H1 (cell line): ENCODE data around the gene FERMT2. TPM values are rescaled to one million over a fixed set of nuclear protein-coding genes. Genes with fewer than 3 reads are reported as not detected.

Experiments
- CTCF ChIA-PET: fragments of 300-600 bp; sonication (Branson Sonifier 250); formaldehyde crosslinking; loops from one replicate; lab custom pipeline; 2021; ENCODE audit not compliant: partially characterized antibody; lab: Charles Lee
- POLR2A ChIA-PET: fragments of 300-600 bp; sonication (Branson Sonifier 250); formaldehyde crosslinking; loops from one replicate; lab custom pipeline; 2021; ENCODE audit warnings: inconsistent platforms; ENCODE audit not compliant: partially characterized antibody; lab: Charles Lee
- DNase-seq, 2 experiments: peaks; one replicate each; pipeline versions ENCODE4 v3.0.0 to v3.0.0-alpha.2; 2010 to 2022; ENCODE audit warnings: low spot score in 2 of 2, low read depth in 1 of 2, mixed read lengths in 1 of 2
- FAIRE-seq: peaks from 2 replicates; lab custom pipeline; 2011; peaks lifted over from hg19 to GRCh38; lab: Jason Lieb, UNC
- H2AFZ ChIP-seq: 2 replicates; pipeline ENCODE4 v1.8.1; 2012; ENCODE audit warnings: low read length, inconsistent platforms
- H2AK5ac ChIP-seq: 2 replicates; pipeline ENCODE4 v1.6.1; 2013; ENCODE audit warnings: low read depth, low read length
- H2BK120ac ChIP-seq: replicated peaks from 2 replicates; pipeline ENCODE3; 2013; ENCODE audit warnings: low read depth, low read length, inconsistent platforms
- H2BK12ac ChIP-seq: 2 replicates; pipeline ENCODE4 v1.6.1; 2013; ENCODE audit warnings: low read depth, low read length
- H2BK15ac ChIP-seq: 2 replicates; pipeline ENCODE4 v1.6.1; 2013; ENCODE audit warnings: low read length
- H2BK20ac ChIP-seq: 2 replicates; pipeline ENCODE4 v1.6.1; 2013; ENCODE audit warnings: low read length
- H2BK5ac ChIP-seq: 2 replicates; pipeline ENCODE4 v1.6.1; 2013; ENCODE audit warnings: low read depth, low read length
- H3K14ac ChIP-seq: 2 replicates; pipeline ENCODE4 v1.6.1; 2013; ENCODE audit warnings: inconsistent platforms; ENCODE audit not compliant: insufficient read length
- H3K18ac ChIP-seq: 2 replicates; pipeline ENCODE4 v1.6.1; 2013; ENCODE audit warnings: low read length; ENCODE audit errors: extremely low read depth
- H3K23ac ChIP-seq: 2 replicates; pipeline ENCODE4 v1.6.1; 2013; ENCODE audit warnings: inconsistent platforms; ENCODE audit not compliant: insufficient read length
- H3K23me2 ChIP-seq: 2 replicates; pipeline ENCODE4 v1.6.1; 2013; ENCODE audit warnings: low read depth, low read length
- H3K27ac ChIP-seq: 2 replicates; pipeline ENCODE4 v1.6.1; 2011; ENCODE audit warnings: low read depth, low read length, inconsistent platforms
- H3K27me3 ChIP-seq, 4 experiments: replicated peaks in 1 of 4; 1 replicate in 1 of 4; 2 replicates in 3 of 4; pipeline versions ENCODE4 v1.6.1 to v1.8.1; 2011 to 2013; ENCODE audit warnings: low read length in 3 of 4, mild to moderate bottlenecking in 3 of 4, inconsistent platforms in 2 of 4, mixed read lengths in 2 of 4, moderate library complexity in 1 of 4; ENCODE audit not compliant: control insufficient read depth in 3 of 4, insufficient read depth in 3 of 4; ENCODE audit errors: extremely low read depth in 1 of 4
- H3K36me3 ChIP-seq, 4 experiments: 2 replicates each; pipeline versions ENCODE4 v1.6.1 to v1.8.1; 2011 to 2013; ENCODE audit warnings: mild to moderate bottlenecking in 4 of 4, low read length in 3 of 4, moderate library complexity in 2 of 4, control low read depth in 1 of 4, inconsistent platforms in 1 of 4; ENCODE audit not compliant: insufficient read depth in 4 of 4, control insufficient read depth in 2 of 4
- H3K4ac ChIP-seq: replicated peaks from 2 replicates; pipeline ENCODE3; 2013; ENCODE audit warnings: low read length, low read depth, mixed read lengths, inconsistent platforms; ENCODE audit not compliant: insufficient read length
- H3K4me1 ChIP-seq, 4 experiments: replicated peaks in 1 of 4; 1 replicate in 1 of 4; 2 replicates in 3 of 4; pipeline versions ENCODE4 v1.6.1 to v1.8.1; 2011 to 2013; ENCODE audit warnings: low read length in 3 of 4, inconsistent platforms in 2 of 4, mixed read lengths in 1 of 4; ENCODE audit not compliant: insufficient read depth in 4 of 4, control insufficient read depth in 3 of 4
- H3K4me2 ChIP-seq, 2 experiments: 2 replicates each; pipeline versions ENCODE4 v1.6.1 to v1.8.1; 2011 to 2013; ENCODE audit warnings: low read depth in 2 of 2, low read length in 2 of 2, control low read depth in 1 of 2, inconsistent platforms in 1 of 2, mild to moderate bottlenecking in 1 of 2; ENCODE audit not compliant: insufficient read depth in 1 of 2
- H3K4me3 ChIP-seq, 4 experiments: fragments of 200-600, 300-600 bp in 1 of 4; sonication (generic), shearing (Covaris generic), sonication (Bioruptor Twin) in 1 of 4; 2 replicates each; pipeline versions ENCODE4 v1.5.1 to v1.8.1; 2011 to 2016; ENCODE audit warnings: low read length in 4 of 4, low read depth in 3 of 4, control low read depth in 2 of 4, inconsistent platforms in 2 of 4, mild to moderate bottlenecking in 2 of 4, mixed read lengths in 1 of 4, moderate library complexity in 1 of 4; ENCODE audit not compliant: insufficient read depth in 2 of 4; ENCODE audit errors: extremely low read depth in 1 of 4
- H3K56ac ChIP-seq: replicated peaks from 2 replicates; pipeline ENCODE3; 2013; ENCODE audit warnings: low read depth, mild to moderate bottlenecking, mixed read lengths, low read length, inconsistent platforms; ENCODE audit not compliant: insufficient read length
- H3K79me1 ChIP-seq: 2 replicates; pipeline ENCODE4 v1.6.1; 2013; ENCODE audit warnings: low read depth, low read length, control low read depth
- H3K79me2 ChIP-seq, 2 experiments: 2 replicates each; pipeline versions ENCODE4 v1.6.1 to v1.8.1; 2012 to 2013; ENCODE audit warnings: low read length in 2 of 2, mild to moderate bottlenecking in 2 of 2, inconsistent platforms in 1 of 2; ENCODE audit not compliant: insufficient read depth in 2 of 2, control insufficient read depth in 1 of 2
- H3K9ac ChIP-seq, 4 experiments: replicated peaks in 1 of 4; 1 replicate in 1 of 4; 2 replicates in 3 of 4; pipeline versions ENCODE4 v1.6.1 to v1.8.1; 2011 to 2013; ENCODE audit warnings: low read depth in 3 of 4, low read length in 3 of 4, control low read depth in 2 of 4, mild to moderate bottlenecking in 2 of 4, moderate library complexity in 2 of 4, inconsistent platforms in 1 of 4; ENCODE audit errors: extremely low read depth in 1 of 4
- H3K9me3 ChIP-seq, 2 experiments: 2 replicates each; pipeline versions ENCODE4 v1.6.1 to v1.8.1; 2012 to 2013; ENCODE audit warnings: mild to moderate bottlenecking in 2 of 2, moderate library complexity in 2 of 2, control low read depth in 1 of 2, inconsistent platforms in 1 of 2, low read depth in 1 of 2, low read length in 1 of 2, mixed read lengths in 1 of 2; ENCODE audit not compliant: insufficient read depth in 2 of 2
- H4K20me1 ChIP-seq, 2 experiments: replicated peaks in 1 of 2; 2 replicates each; pipeline versions ENCODE3 to v1.8.1; 2011 to 2013; ENCODE audit warnings: inconsistent platforms in 2 of 2, low read length in 2 of 2, mild to moderate bottlenecking in 1 of 2; ENCODE audit not compliant: insufficient read depth in 2 of 2, control insufficient read depth in 1 of 2
- H4K5ac ChIP-seq: 2 replicates; pipeline ENCODE4 v1.6.1; 2013; ENCODE audit warnings: low read length, low read depth, mixed read lengths, inconsistent platforms; ENCODE audit not compliant: insufficient read length
- H4K8ac ChIP-seq: 2 replicates; pipeline ENCODE4 v1.8.0; 2013; ENCODE audit warnings: mild to moderate bottlenecking, moderate library complexity, low read length, inconsistent platforms; ENCODE audit not compliant: insufficient read depth; ENCODE audit errors: extremely low read depth
- H4K91ac ChIP-seq: replicated peaks from 2 replicates; pipeline ENCODE3; 2013; ENCODE audit warnings: low read length, mixed read lengths, inconsistent platforms; ENCODE audit not compliant: insufficient read length
- CREB1 ChIP-seq: IDR thresholded peaks from 2 replicates; pipeline ENCODE4 v1.6.1; 2012; ENCODE audit warnings: inconsistent platforms
- CTBP2 ChIP-seq: IDR thresholded peaks from 2 replicates; pipeline ENCODE4 v1.7.0; 2011; ENCODE audit warnings: borderline replicate concordance, mild to moderate bottlenecking, moderate library complexity, mixed read lengths, low read length; ENCODE audit not compliant: insufficient read depth, insufficient read length
- EZH2 ChIP-seq: fragments of 200-600 bp; sonication (generic); IDR thresholded peaks from 2 replicates; pipeline ENCODE4 v1.7.1; 2012; ENCODE audit warnings: low read depth, mild to moderate bottlenecking, moderate library complexity, low read length, inconsistent platforms; ENCODE audit not compliant: severe bottlenecking
- JUND ChIP-seq: IDR thresholded peaks from 2 replicates; pipeline ENCODE4 v1.6.1; 2011; ENCODE audit warnings: mild to moderate bottlenecking, improper control_type of control experiment, low read length
- POLR2A ChIP-seq, 2 experiments: IDR thresholded peaks; 1 replicate in 1 of 2; 2 replicates in 1 of 2; pipeline ENCODE4 v1.6.1; 2011; ENCODE audit warnings: low read depth in 2 of 2, low read length in 2 of 2, mild to moderate bottlenecking in 2 of 2; ENCODE audit errors: control extremely low read depth in 1 of 2
- RNF2 ChIP-seq: fragments of 200-900, 300-1000 bp; sonication (generic); IDR thresholded peaks from 2 replicates; pipeline ENCODE4 v1.7.1; 2016; ENCODE audit warnings: borderline replicate concordance, low read depth, mild to moderate bottlenecking, antibody characterized with exemption, low read length; ENCODE audit not compliant: poor library complexity, severe bottlenecking; ENCODE audit errors: missing control alignments
- SIRT6 ChIP-seq: IDR thresholded peaks from one replicate; pipeline ENCODE4 v1.7.1; 2012; ENCODE audit warnings: low read length, inconsistent platforms
- WGBS, 2 experiments: shearing (Covaris generic) in 1 of 2; methylation state at CpG; one replicate each; pipeline versions ENCODE4 v1.1.6 to v1.1.7; 2013 to 2015; ENCODE audit warnings: low lambda C conversion rate in 2 of 2, mixed read lengths in 2 of 2, inconsistent platforms in 1 of 2, low coverage in 1 of 2, missing lambda C conversion rate in 1 of 2; ENCODE audit not compliant: insufficient replicate concordance in 2 of 2, insufficient coverage in 1 of 2, insufficient read length in 1 of 2; ENCODE audit errors: extremely low coverage in 1 of 2, missing lambda C conversion rate in 1 of 2; 5-methylcytosine and 5-hydroxymethylcytosine counted together
- polyA plus RNA-seq, 7 experiments: library from polyadenylated mRNA; depleted of rRNA in 3 of 7; stranded (reverse) in 5 of 7; unstranded in 2 of 7; fragments of >200 nt in 5 of 7; fragments of 200-250 nt in 2 of 7; gene quantifications; 1 replicate in 5 of 7; 2 replicates in 1 of 7; 4 replicates in 1 of 7; pipeline versions ENCODE4 v1.2.1 to v1.2.3, GENCODE V29; 2011 to 2013; ENCODE audit warnings: missing spikeins in 2 of 7, mixed read lengths in 2 of 7
- total RNA-seq: library from RNA; stranded (reverse); fragmentation: NEBNext Ultra II Directional; extraction: Animal tissue kit (Norgen Biotek cat#: 25700); gene quantifications from 2 replicates; pipeline ENCODE4 v1.2.1, GENCODE V29; 2021

The FERMT2 gene
- total and polyA plus RNA-seq, 2 of the 8 experiments (the other 6 are each of a cell fraction or from before 2014, with no cell fraction given) = 53.3 to 142 TPM

GRCh38 chr14:52898496-52898895 is 52.4 kb downstream of the FERMT2 start:
- H3K9ac ChIP-seq = no peak overlapping the region
- no peak overlapping the region for H4K8ac ChIP-seq
- H3K27ac ChIP-seq = no peak overlapping the region
- H2BK15ac ChIP-seq = no peak overlapping the region
- 72% methylated on average over 1 of the region's 1 CpG; no CpG with 5 or more reads in 1 of the 2 experiments for WGBS, 2 experiments
- ChIA-PET CTCF (no interaction called here), POLR2A (interaction anchor here (1.0 kb wide), 1 partner anchor 41 kb away, joined by 3 read pairs; no protein-coding TSS in a partner anchor)
- peaks cover 0 to 4% (median 2%) of the 10 kb centered on the region in 4 experiments; a peak in 3 of 7 replicates for H3K4me1 ChIP-seq
- H3K23ac ChIP-seq = no peak overlapping the region
- H3K79me1 ChIP-seq = no peaks in the 10 kb centered on the region
- TF ChIP-seq RNF2 = no peak
- no peak for TF ChIP-seq JUND
- no peak for TF ChIP-seq POLR2A (IDR thresholded peaks at IDR 0.05; ENCODE audit: control extremely low read depth in 1 of 2, low read depth in 2 of 2, low read length in 2 of 2)
- no peak for TF ChIP-seq CTBP2
- no peak for TF ChIP-seq EZH2
- no peak for TF ChIP-seq SIRT6
- no peak for TF ChIP-seq CREB1
- FAIRE-seq = no peak
- H2BK5ac ChIP-seq = no peak overlapping the region
- no peak overlapping the region for H2BK120ac ChIP-seq
- H4K91ac ChIP-seq = no peak overlapping the region
- no peak overlapping the region for H2AK5ac ChIP-seq
- H3K23me2 ChIP-seq = no peaks in the 10 kb centered on the region
- H2BK20ac ChIP-seq = no peak overlapping the region
- H2BK12ac ChIP-seq = no peak overlapping the region
- no peak overlapping the region for H3K18ac ChIP-seq
- no peak overlapping the region for H4K5ac ChIP-seq
- no peak overlapping the region for H3K4ac ChIP-seq
- H3K36me3 ChIP-seq = peaks cover 0 to 5% (median 0%) of the 10 kb centered on the region in 4 experiments; a peak in 3 of 8 replicates
- DNase-seq = no peak
- no peak overlapping the region for H3K14ac ChIP-seq
- H3K9me3 ChIP-seq = no peaks in the 10 kb centered on the region
- no peak overlapping the region for H3K56ac ChIP-seq
- H2AFZ ChIP-seq = no peak overlapping the region
- H3K27me3 ChIP-seq = no peaks in the 10 kb centered on the region
- H3K79me2 ChIP-seq = peaks cover 0 to 59% of the 10 kb centered on the region in 2 experiments; a peak in 2 of 4 replicates
- no peak overlapping the region for H3K4me3 ChIP-seq
- no peak overlapping the region for H3K4me2 ChIP-seq
- H4K20me1 ChIP-seq = no peaks in the 10 kb centered on the region
